ENCODE data around the gene BBOF1.
"Not testable (repeated sequence)": the region's sequence is repeated elsewhere in the genome, so short reads cannot be mapped to it uniquely, and the experiment has no call there.

BBOF1 gene

GRCh38 chr14:74089251-74090020, 70.3 kb downstream of the BBOF1 start:
- no peak for DNase-seq (ENCODE audit: low read depth)

GRCh38 chr14:74105381-74105780, 86.2 kb downstream of the BBOF1 start:
- DNase-seq (ENCODE audit: low read depth): no peak

- DNase-seq (ENCODE audit: low read depth): no peak
Observed at GRCh38 chr14:74109369-74109768, 90.2 kb downstream of the BBOF1 start.

- not testable (repeated sequence) for DNase-seq (ENCODE audit: low read depth)
Observed at GRCh38 chr14:74111395-74112216, 92.5 kb downstream of the BBOF1 start.
